Left renal pelvis (tissue), 4 donors: ENCODE measurements around the gene RGS16. TPM values are rescaled to one million over a fixed set of nuclear protein-coding genes. Genes with fewer than 3 reads are reported as not detected.

Experiments
- DNase-seq, 4 donors: peaks; one replicate each; pipeline ENCODE4 v3.0.0-alpha.2; 2013; ENCODE audit warnings: low read depth in 4 of 4, low spot score in 3 of 4
- polyA plus RNA-seq, 4 donors: library from polyadenylated mRNA; unstranded; fragments of 120-200 nt; gene quantifications; one replicate each; pipeline ENCODE4 v1.2.1, GENCODE V29; 2013; ENCODE audit not compliant: insufficient read length in 4 of 4

Gene RGS16
- polyA plus RNA-seq, 4 donors = 0.82 to 8.6 (median 2.2) TPM

DNA sequence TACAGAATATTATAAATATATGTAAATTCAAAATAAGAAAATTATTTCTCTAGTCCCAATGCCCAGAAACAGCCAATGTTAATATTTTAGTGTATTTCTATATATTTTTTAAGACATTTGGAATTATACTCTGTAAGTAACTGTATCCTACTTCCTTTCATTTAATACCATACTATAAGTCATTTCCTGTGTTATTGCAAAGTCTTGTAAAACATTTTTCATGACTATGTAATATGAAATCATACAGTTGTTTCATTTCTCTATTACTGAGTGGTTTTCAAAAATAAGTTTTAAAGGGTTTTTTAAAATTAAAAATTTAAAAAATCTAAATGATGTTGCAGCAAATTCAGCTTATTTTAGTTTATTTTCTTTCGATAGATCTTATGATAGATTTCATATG, 17.1 kb downstream of the RGS16 start:
- no peak for DNase-seq

DNA sequence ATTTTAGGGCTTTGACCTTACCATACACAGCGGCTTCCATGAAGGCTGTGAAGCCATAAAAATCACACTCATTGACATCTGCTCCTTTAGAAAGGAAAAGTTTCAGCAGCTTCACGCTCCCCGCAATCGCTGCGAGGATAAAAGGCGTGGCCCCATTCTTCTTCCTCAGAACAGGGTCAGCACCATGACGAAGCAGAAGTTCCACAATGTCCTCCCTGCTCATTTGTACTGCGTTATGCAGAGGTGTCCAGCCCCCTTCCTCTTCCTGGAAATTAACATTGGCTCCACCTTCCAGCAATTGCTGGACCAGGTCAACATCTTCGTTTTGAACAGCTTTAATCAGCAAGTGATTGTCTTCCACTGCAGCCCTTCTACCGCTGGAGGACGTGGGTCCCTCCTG, 17.8 kb downstream of the RGS16 start:
- DNase-seq = no peak

DNA sequence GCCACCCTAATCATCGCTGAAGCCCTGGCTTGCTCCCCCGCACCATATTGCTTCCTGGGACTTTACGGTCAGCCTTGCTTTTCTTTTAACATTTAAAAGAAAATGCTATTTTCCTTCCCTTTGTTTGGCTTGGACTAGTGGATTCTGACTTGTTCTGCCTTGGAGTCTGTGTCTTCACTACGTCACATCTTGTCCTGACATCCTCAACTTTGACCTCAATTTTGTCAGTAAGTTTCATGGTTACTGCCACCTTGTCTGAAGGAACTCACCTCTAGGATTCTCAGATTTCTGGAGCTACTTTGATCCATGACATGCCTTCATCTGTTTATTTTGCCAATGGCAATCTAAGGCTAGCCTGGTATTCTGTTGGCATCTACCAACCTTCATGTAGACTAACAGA, 19.4 kb downstream of the RGS16 start:
- DNase-seq = no peak

DNA sequence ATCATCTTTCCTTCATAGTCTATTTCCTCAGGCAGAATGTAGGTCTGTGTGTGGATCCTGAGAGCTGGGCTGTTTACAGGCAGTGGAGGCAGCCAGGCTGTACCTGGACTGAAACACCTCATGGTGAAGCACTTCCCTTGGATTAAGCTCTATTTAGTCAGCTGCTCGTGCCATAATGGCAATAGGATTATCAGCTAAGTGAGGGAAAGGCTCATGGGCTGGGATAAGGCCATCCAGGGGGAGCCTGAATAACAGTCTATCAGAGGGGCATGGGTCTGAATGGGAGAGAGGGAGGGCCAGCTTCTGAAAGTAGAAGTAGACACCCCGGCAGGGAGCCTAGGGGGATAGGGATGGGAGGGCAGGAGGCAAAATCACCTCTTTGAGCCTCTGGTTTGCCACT, 23.5 kb downstream of the RGS16 start:
- no peak for DNase-seq

DNA sequence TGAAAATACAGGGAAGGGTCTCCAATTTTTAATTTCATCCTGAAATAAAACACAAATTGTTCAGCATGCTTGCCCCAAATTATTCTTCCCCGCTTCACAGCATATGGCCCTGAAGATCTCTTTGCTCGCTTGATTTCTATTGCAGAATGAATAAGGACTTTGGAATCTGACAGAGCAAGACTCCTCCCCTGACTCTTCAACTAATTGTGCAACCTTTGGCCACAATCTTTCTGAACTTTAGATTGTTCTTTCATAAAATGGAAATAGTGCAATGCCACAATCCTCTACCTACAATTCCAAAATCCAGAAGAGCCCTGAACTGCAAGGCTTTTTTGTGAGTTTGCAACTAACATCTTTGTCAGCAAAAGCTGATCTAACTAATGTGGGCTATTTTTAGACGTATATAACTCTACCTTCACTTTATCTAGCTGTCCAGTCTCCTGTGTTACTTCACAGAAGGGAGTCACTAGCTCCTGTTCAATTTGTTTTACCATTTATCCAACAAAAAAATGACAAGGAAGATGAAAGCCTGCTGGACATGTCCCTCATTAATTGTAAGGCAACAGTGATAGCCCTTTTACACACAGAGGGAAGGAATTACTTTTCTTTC, 28.5 kb downstream of the RGS16 start:
- no peak for DNase-seq

DNA sequence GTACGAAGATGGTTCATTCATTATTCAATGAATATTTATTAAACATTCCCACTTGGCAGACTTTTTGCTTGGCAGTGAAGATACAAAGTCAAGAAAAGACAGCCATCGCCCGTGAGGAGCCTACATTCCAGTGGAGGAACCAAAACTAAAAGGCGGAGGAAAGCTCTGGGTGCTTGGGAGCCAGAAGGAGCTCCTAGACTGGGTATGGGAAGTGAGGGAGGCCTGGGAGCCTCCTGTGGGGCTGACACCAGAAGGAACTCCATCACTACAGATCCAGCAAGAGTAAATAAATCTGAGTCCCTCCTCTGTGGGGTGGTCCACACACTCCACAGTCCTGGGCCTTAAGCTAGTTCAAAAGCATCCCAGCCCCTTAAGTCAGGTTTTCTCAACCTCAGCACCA, 30.0 kb downstream of the RGS16 start:
- DNase-seq = no peak

DNA sequence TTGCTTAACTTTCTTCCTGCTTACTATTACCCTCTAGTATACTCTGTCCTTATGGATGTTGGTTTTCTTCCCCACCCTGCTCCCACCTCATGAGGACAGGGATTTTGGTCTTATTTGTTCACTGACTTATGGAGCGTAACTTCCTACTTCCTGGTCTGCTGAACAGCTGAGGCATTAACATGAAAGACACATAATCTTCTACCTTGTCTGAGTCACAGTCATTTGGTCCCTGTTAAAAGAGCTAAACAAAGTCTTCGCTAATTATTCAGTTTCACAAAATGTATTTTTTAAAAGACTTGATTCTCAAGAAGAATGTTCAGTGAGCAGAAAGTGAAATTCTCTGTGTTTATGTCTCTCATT, 33.6 kb downstream of the RGS16 start:
- no peak for DNase-seq

DNA sequence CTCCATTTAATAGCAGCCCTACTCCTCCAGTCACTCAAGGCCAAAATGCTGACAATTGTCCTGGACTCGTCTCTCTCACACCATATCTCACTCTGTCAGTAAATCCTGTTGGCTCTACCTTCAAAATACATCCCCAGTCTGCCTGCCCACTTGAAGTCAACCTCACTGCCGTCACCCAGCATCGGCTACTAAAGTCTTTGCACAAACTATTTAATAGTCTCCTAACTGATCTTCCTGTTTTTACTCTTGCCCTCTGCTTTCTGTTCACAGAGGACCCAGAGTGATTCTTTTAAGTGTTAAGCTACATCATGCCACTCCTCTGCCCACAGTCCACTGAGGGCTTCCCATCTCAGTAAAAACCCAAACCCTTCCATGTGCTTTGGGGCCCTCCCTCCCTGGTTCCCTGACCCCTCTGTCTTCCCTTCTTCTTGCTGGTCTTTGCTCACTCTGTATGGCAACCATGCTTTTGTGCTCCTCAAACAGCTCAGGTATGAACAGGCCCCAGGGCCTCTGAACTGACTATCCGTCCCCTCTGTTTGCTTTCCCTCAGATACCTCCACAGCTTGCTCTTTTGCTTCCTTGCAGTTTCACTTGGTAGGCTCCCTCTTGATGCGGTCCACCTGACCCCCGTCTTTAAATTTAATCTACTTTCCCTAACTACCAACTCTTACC, 34.1 kb downstream of the RGS16 start:
- no peak for DNase-seq

DNA sequence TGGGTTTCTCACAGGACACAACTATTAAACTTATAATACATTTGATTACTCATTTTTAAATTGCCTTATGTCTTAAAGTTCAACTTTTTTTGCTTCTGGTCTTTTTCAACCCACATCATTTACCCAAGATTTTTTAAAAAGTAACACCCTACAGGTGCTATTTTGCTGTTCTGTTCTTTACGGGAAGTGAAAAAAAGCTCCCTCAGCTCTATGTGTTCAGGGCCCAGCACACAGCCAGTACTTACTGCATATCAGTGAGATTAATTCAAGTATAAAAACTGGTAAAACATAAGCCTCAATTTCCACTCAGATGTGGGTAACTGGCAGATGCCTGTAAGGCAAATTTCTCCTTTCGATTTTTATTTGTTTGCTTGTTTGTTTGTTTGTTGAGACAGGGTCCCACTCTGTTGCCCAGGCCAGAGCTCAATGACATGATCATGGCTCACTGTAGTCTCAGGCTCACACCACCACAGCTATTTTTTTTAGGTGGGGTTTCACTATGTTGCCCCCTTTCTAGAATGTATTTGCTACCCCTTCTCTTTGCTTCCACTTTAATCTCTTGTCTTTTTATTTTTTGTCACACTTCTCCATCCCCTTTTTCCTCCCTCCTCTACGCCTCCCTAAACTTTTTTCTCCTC, 35.4 kb downstream of the RGS16 start:
- DNase-seq = no peak

DNA sequence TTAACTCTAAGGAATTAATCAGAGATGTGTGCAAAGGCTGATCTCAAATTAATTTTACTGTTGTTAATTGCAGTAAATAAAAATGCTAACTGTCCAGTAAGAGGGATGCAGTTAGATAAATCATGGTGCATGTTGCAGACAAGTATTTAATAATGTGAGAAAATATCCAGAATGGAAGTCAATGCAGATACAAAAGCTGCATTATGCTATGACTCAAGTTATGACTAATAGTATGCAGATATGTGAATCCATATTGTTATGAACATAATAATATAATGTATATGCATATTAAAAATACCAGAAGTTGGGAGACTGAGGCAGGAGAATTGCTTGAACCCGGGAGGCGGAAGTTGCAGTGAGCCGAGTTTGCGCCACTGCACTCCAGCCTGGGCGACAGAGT, 36.6 kb downstream of the RGS16 start:
- no peak for DNase-seq

DNA sequence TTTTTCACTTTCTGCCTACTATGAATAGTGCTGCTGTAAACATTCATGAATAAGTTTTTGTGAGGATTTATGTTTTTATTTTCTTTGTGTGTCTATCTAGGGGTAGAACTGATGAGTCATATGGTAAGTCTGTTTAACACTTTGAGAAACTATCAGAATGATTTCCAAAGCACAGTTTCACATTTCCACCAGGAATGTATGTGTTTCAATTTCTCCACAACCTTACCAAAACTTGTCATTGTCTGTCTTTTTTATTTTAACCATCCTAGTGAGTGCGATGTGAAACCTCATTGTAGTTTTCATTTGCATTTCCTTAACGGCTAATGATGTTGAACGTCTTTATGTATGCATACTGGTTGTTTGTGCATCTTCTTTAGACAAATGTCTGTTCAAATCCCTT, 38.7 kb downstream of the RGS16 start:
- DNase-seq = no peak

DNA sequence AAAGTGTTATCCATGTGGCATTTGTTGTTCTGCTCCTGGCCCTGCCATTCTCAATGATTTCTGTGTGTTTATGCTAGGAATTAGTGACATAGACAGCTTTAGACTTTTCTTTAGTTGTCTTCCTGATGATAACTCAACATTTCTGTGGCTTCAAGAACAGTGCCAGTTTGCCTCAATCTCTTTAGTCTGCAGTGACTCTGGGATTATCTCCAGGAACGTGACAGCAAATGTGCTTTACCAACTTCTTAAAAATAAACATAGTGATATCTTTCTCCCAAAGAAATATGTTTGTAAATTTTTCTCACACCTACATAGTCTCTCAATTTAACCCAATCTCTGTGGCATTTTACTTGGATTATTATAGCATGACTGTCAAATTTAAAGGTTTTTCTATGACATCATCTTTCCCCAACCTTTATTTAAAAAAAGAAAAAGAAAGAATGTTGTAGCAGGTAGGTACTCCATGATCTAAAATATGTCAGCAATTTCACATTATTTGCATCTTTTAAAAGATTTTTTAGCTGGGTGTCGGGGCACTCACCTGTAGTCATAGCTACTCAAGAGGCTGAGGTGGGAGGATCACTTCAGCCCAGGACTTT, 39.7 kb downstream of the RGS16 start:
- DNase-seq = no peak

DNA sequence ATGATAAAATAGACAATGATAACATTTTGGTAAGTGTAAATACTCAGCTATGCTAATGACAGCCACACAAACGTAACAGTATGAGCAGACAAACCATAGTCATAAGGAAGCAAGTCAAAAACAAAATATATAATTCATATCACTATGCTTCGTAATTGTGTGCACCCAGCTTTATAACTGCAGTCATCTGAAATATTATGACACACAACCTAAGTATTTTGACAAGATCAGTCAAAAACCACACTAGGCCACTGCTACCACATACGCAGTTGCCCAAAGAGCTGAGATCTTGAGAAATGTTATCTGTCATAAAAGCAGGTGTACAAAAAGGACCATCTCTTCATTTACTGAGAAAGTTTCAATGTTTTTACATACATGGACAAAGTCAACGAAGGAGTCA, 41.1 kb downstream of the RGS16 start:
- DNase-seq = no peak

DNA sequence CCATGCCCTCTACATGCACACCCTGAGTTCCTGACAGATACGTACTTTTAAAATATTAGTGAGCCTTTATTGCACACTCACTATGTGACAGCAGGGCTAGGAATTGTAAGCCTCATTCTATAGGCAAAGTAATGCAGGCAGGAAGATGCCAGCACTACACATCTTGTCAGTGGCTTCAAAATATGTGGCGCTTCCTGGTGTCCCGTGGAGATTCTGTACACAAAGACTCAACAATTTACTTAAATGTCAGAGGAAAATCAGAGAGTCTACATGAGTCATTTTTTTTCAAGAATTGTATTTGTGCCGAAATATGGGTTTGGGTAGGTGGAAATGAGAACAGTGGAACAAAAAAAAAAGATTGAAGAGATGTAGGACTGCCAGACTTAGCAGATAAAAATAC, 42.7 kb downstream of the RGS16 start:
- no peak for DNase-seq

DNA sequence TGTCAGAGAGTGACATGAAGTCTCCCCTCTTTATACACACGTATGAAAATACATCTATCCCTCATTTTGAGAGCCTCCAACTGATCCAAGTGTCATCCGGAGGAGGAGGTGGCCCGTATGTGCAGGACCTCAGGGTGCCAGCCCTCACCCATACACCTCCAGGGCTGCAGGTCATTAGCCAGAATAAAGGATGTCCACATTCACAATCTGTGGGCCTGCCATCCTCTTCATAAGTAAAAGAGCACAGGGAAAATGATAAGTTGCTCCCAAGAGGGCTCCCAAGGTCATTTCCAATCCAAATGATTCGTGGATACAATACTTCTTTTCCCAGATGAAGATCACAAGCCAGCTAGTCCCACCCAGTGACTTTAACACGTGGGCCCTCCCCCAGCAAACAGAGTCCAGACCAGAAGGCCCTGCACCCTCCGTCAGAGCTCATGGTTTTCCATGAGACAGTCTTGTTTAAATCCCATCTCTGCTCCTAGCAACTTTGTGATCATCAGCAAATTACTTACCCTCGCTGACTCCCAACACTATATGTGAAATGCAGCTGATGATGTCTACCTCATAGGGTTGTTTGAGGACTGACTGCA, 43.7 kb downstream of the RGS16 start:
- DNase-seq = no peak

DNA sequence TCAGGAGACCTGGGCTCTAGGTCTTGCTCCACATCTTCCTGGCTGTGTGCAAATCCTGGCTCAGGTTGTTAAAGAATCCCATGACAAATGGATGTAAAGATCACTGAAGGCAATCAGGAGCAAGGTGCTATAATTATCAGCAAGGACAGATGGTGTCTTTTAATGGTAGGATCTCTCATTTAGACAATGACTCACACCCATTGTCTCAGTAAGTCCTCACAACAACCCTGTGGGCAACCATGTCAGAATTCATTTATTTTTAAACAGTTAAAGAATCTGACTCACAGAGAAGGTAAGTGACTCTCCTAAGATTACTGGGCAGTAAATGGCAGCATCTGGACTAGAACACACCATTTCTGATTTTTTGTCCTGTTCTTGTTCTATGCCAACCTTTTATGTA, 47.9 kb downstream of the RGS16 start:
- DNase-seq = no peak

DNA sequence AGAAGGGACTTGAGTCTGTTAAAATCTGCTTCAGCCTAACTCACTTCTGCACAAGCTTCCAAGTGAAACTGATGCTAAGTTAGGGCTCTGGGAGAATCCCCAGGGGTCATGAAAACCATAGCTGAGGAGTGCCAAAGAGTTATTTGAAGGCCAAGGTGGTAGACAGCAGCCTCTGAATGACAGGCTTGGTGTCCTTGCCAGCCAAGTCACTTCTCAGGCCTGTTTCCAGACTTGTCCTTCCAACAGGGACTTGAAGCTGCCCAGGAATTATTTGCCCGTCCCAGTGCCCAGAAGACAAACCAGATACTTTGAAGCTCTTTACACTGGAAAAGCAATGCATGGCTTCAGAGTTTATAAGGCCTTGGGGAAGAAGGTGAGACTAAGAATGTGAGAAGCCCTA, 48.7 kb downstream of the RGS16 start:
- DNase-seq = no peak

DNA sequence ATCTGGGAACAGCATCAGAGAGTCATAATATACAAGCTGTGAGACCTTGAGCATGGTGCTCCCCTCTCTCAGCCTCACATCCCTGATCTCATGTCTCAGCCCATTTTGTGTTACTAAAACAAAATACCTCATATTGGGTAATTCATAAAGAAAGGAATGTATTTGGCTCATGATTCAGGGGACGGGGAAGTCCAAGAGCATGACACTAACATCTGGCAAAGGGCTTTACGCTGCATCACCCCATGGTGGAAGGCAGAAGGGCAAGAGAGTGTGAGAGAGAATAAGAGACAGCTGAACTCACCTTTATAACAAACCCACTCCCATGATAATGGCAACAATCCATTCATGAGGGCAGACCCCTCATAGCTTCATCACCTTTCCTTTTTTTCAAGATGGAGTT, 51.7 kb downstream of the RGS16 start:
- DNase-seq = no peak

DNA sequence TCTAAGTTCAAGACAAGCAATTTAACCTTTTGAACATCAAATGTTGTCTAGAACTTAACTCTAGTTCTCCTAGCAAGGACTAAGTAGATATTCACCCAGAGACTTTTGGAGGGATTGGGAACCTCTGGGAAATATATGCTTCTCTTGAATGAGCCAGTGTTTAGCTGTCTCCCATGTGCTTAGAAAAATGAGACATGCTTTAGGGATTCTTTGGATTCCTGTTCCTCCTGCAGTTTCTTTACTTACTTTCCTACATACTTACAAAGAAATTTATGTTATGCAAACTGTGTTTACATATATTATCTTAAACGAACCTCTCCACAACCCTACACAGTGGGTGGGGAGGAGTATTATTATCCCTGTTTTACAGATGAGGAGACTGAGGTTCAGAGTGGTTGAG, 54.4 kb downstream of the RGS16 start:
- DNase-seq = no peak

DNA sequence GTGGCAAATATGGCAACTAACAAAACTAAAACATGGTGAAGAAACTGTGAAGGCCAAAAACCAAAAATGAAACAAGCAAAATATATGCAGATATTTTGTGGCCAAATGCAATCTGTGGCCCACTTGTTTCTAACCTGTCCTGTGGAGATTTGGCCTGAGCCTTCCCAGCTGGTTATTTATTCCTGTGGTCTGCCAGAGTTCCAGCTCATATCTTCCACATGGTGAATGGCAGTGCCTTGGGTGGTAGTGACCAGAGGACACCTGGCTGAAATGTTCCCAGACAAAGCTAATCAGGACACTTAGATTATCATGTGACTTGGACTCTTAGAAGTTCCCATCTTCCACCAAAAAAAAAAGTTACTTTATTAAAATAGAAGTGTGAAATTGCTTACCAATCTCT, 54.8 kb downstream of the RGS16 start:
- DNase-seq = no peak
